A673 (cell line): Measurements from ENCODE around the gene GNPDA2.

Source experiments
- CTCF ChIP-seq: fragments of 300-800, 200-600 bp; sonication (generic); conservative IDR thresholded peaks from 2 replicates; pipeline ENCODE4 v1.5.1; 2017; ENCODE audit warnings: low read depth, mild to moderate bottlenecking, antibody characterized with exemption, low read length, moderate library complexity, mixed read lengths
- EZH2 ChIP-seq: fragments of 200-600 bp; sonication (generic); IDR thresholded peaks from 2 replicates; pipeline ENCODE4 v1.6.1; 2017; ENCODE audit warnings: borderline replicate concordance, low read depth, mild to moderate bottlenecking, mixed read lengths, antibody characterized with exemption, low read length; ENCODE audit not compliant: poor library complexity, severe bottlenecking

GRCh38 chr4:44727471-44727870 is 1.1 kb upstream of the GNPDA2 start:
- TF ChIP-seq CTCF (no peak), EZH2 (no peak)
